ENCODE measurements around the gene GPR157. TPM values are rescaled to one million over a fixed set of nuclear protein-coding genes. Genes with fewer than 3 reads are reported as not detected.

The GPR157 gene
- polyA plus RNA-seq, 3 donors = 0.56 to 1.1 (median 0.72) TPM

DNA sequence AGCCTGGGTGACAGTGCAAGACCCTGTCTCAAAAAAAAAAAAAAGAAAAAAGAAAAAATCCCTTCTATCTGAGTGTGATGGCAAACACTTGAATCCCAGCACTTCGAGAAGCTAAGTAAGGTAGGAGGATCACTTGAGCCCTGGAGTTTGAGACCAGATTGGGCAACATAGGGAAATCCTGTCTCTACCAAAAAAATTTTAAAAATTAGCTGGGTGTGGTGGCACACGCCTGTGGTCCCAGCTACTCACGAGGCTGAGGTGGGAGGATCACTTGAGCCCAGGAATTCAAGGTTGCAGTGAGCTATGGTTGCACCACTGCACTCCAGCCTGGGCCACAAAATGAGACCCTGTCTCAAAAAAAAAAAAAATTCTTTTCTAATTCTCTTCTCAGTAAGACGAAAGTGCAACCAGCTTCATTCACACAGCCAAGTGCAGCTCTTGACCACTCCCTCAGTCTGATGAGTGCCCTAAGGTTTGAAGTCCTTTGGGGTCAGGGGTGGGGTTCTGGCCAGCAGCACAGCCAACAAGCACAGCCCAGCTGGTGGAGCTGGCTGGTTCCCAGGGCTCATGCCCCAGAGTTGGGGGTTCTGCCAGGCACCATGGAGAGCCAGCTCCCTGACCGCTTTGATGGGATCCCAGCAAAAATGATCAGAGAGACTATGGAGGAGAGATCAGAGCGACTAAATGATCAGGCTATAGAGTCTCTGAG lies 67.5 kb downstream of the GPR157 start:
- Histone ChIP-seq H3K4me1 (ENCODE audit: control insufficient read depth in 1 of 2, insufficient read depth in 2 of 2, low read length in 2 of 2) (peaks cover 32 to 35% of the 10 kb centered on the region in 2 donors), H3K9me3 (replicated peaks in 1 of 2; ENCODE audit: control insufficient read depth in 1 of 2, insufficient read depth in 1 of 2, low read length in 2 of 2) (no peaks in the 10 kb centered on the region), H3K9ac (ENCODE audit: insufficient read depth, low read length, poor library complexity, severe bottlenecking) (no peak overlapping the region), H3K4me3 (replicated peaks in 1 of 3; ENCODE audit: low read depth in 2 of 3, low read length in 3 of 3) (no peak overlapping the region), H3K4me2 (replicated peaks; ENCODE audit: extremely low read depth, low read length, poor library complexity, severe bottlenecking) (no peak overlapping the region), H3K79me2 (ENCODE audit: insufficient read depth, low read length) (peaks cover 32% of the 10 kb centered on the region), H2AFZ (ENCODE audit: insufficient read depth, low read depth, low read length, poor library complexity, severe bottlenecking) (no peak overlapping the region), H4K20me1 (ENCODE audit: insufficient read depth, low read length) (no peaks in the 10 kb centered on the region), H3K27ac (ENCODE audit: low read depth in 1 of 2, low read length in 2 of 2) (no peak overlapping the region), H3K36me3 (replicated peaks in 1 of 2; ENCODE audit: control insufficient read depth in 1 of 2, insufficient read depth in 2 of 2, low read length in 2 of 2) (peaks cover 4% of the 10 kb centered on the region in 2 donors), H3K27me3 (ENCODE audit: control insufficient read depth in 2 of 2, insufficient read depth in 2 of 2, low read length in 2 of 2) (no peaks in the 10 kb centered on the region)
- intact Hi-C loops (cut with micrococcal nuclease) = loop anchor here in 1 of 2 donors (5.0 kb wide), 1 partner anchor 36 kb away; no protein-coding TSS in a partner anchor
- Mint-ChIP-seq H3K4me3 (peak overlapping the region in 1 of 2 donors; percentile 24), H3K27ac (peak overlapping the region in 3 of 7 donors; percentile 6 to 26 (median 15)), H3K9me3 (peaks cover 0 to 9% (median 0%) of the 10 kb centered on the region in 7 donors), H3K4me1 (peaks cover 48% of the 10 kb centered on the region), H3K27me3 (ENCODE audit: low read depth in 3 of 3) (no peaks in the 10 kb centered on the region), H3K36me3 (peaks cover 0 to 3% of the 10 kb centered on the region in 2 donors)
- WGBS (ENCODE audit: insufficient coverage) = 0% methylated on average over 2 of the region's 6 CpGs
- peak in 1 of 3 donors; percentile 53 for DNase-seq
- TF ChIP-seq, protein P1, sequence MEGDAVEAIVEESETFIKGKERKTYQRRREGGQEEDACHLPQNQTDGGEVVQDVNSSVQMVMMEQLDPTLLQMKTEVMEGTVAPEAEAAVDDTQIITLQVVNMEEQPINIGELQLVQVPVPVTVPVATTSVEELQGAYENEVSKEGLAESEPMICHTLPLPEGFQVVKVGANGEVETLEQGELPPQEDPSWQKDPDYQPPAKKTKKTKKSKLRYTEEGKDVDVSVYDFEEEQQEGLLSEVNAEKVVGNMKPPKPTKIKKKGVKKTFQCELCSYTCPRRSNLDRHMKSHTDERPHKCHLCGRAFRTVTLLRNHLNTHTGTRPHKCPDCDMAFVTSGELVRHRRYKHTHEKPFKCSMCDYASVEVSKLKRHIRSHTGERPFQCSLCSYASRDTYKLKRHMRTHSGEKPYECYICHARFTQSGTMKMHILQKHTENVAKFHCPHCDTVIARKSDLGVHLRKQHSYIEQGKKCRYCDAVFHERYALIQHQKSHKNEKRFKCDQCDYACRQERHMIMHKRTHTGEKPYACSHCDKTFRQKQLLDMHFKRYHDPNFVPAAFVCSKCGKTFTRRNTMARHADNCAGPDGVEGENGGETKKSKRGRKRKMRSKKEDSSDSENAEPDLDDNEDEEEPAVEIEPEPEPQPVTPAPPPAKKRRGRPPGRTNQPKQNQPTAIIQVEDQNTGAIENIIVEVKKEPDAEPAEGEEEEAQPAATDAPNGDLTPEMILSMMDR (IDR thresholded peaks at IDR 0.05) = no peak

DNA sequence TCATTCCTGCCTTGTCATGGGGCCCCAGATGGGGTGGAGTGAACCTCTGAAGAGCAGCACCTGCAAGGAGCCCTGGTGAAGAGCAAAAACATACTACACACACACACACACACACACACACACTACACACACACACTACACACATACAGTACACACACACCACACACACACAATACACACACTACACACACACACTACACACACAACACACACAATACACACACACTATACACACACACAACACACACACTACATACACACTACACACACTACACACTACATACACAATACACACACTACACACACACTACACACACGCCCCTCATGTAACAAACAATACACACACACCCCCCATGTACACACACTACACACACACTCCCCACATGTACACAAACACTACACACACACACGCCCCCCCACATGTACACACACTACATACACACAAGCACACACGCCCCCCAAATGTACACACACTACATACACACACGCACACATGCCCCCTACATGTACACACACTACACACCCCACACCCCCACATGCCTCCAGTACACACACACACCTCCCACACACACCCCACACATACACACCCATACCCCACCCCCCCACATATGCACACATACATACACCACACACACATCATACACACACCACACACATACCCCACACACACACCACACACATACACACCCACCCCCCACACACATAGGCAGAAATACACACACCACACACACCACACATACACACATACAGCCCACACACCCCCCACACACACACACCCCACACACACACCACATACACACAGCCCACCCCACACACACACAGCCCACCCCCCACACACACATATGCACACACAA lies 68.8 kb downstream of the GPR157 start:
- 93% methylated on average over 4 of the region's 4 CpGs for WGBS (ENCODE audit: insufficient coverage)
- no peak overlapping the region for H3K4me3 Mint-ChIP-seq
- H3K9me3 ChIP-seq (replicated peaks in 1 of 2; ENCODE audit: control insufficient read depth in 1 of 2, insufficient read depth in 1 of 2, low read length in 2 of 2) = no peaks in the 10 kb centered on the region
- peaks cover 0 to 9% (median 0%) of the 10 kb centered on the region in 7 donors for H3K9me3 Mint-ChIP-seq
- H3K4me1 Mint-ChIP-seq = peaks cover 43% of the 10 kb centered on the region
- peak overlapping the region in 3 of 7 donors; percentile 20 to 82 (median 28) for H3K27ac Mint-ChIP-seq
- TF ChIP-seq, protein P1 (IDR thresholded peaks at IDR 0.05) = no peak
- peaks cover 20% of the 10 kb centered on the region for H3K79me2 ChIP-seq (ENCODE audit: insufficient read depth, low read length)
- no peaks in the 10 kb centered on the region for H3K27me3 Mint-ChIP-seq (ENCODE audit: low read depth in 3 of 3)
- peak overlapping the region in 1 of 2 donors; percentile 45 for H3K27ac ChIP-seq (ENCODE audit: low read depth in 1 of 2, low read length in 2 of 2)
- H3K36me3 ChIP-seq (replicated peaks in 1 of 2; ENCODE audit: control insufficient read depth in 1 of 2, insufficient read depth in 2 of 2, low read length in 2 of 2) = peaks cover 4% of the 10 kb centered on the region in 2 donors
- H3K36me3 Mint-ChIP-seq = peaks cover 0 to 10% of the 10 kb centered on the region in 2 donors
- H3K4me1 ChIP-seq (ENCODE audit: control insufficient read depth in 1 of 2, insufficient read depth in 2 of 2, low read length in 2 of 2) = peaks cover 21 to 30% of the 10 kb centered on the region in 2 donors
- intact Hi-C loops (cut with micrococcal nuclease) = loop anchor here in 1 of 2 donors (5.0 kb wide), 1 partner anchor 37 kb away; no protein-coding TSS in a partner anchor
- H3K4me2 ChIP-seq (replicated peaks; ENCODE audit: extremely low read depth, low read length, poor library complexity, severe bottlenecking) = no peak overlapping the region
- no peaks in the 10 kb centered on the region for H4K20me1 ChIP-seq (ENCODE audit: insufficient read depth, low read length)
- H3K27me3 ChIP-seq (ENCODE audit: control insufficient read depth in 2 of 2, insufficient read depth in 2 of 2, low read length in 2 of 2) = no peaks in the 10 kb centered on the region
- DNase-seq = no peak
- no peak overlapping the region for H2AFZ ChIP-seq (ENCODE audit: insufficient read depth, low read depth, low read length, poor library complexity, severe bottlenecking)
- H3K4me3 ChIP-seq (replicated peaks in 1 of 3; ENCODE audit: low read depth in 2 of 3, low read length in 3 of 3) = no peak overlapping the region
- H3K9ac ChIP-seq (ENCODE audit: insufficient read depth, low read length, poor library complexity, severe bottlenecking) = no peak overlapping the region
